DMS153 (cell line): ENCODE measurements around the gene TMPO.
"Not testable (repeated sequence)": the region's sequence is repeated elsewhere in the genome, so short reads cannot be mapped to it uniquely, and the experiment has no call there.

Source experiments
- DNase-seq: peaks from one replicate; lab custom pipeline; 2025; lab: John Stamatoyannopoulos, UW

Gene TMPO, protein sequence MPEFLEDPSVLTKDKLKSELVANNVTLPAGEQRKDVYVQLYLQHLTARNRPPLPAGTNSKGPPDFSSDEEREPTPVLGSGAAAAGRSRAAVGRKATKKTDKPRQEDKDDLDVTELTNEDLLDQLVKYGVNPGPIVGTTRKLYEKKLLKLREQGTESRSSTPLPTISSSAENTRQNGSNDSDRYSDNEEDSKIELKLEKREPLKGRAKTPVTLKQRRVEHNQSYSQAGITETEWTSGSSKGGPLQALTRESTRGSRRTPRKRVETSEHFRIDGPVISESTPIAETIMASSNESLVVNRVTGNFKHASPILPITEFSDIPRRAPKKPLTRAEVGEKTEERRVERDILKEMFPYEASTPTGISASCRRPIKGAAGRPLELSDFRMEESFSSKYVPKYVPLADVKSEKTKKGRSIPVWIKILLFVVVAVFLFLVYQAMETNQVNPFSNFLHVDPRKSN

DNA sequence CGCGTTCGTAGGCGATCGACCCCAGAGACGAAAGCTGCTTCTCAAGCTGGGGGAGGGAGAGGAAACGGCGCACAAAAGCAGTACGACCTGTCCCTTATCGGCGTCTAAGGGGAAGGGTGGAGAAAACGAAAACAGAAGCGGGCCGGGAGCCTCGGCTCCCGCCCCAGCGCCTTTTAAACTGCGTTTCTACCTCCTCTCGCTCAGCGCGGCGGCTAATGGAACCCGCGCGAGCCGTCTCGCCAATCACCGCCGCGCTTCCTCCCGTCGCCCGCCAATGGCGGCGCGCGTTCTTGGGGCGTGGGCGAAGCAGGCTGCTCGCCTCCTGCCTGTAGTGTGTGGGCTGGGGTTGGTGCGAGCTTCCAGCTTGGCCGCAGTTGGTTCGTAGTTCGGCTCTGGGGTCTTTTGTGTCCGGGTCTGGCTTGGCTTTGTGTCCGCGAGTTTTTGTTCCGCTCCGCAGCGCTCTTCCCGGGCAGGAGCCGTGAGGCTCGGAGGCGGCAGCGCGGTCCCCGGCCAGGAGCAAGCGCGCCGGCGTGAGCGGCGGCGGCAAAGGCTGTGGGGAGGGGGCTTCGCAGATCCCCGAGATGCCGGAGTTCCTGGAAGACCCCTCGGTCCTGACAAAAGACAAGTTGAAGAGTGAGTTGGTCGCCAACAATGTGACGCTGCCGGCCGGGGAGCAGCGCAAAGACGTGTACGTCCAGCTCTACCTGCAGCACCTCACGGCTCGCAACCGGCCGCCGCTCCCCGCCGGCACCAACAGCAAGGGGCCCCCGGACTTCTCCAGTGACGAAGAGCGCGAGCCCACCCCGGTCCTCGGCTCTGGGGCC, at the start of gene TMPO:
Gene TMPO (plus strand): TSS at position 304 of the 824 bp plus-strand sequence. CDS start 278 bp downstream, at position 582.
- peak; percentile 87 for DNase-seq

DNA sequence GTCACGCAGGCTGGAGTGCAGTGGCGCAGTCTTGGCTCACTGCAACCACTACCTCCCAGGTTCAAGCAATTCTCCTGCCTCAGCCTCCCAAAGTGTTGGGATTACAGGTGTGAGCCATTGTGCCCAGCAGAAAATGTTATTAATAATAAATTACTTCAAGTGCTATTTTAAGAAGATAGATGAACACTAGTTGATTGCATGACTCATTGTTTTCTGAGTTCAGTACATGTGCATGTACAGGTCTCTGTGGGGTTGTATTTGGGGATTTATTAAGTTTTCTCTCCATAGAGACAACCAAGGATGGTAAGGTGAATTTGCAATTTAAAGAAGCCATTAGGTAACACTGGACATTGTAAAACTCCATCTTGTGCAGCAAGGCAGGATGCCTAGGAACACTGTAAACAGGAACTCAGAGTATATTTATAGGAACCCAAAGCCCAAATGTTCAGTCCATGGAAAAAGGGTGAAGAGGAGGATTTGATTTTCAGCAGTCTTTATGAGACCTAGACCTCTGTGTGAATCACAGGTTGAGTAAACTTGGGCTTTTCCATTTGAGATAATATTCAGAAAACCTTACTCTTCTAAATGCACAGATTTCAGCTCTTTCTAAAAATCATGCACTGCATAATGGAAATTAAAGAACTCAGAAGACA, 49.3 kb upstream of the TMPO start:
- no peak for DNase-seq

DNA sequence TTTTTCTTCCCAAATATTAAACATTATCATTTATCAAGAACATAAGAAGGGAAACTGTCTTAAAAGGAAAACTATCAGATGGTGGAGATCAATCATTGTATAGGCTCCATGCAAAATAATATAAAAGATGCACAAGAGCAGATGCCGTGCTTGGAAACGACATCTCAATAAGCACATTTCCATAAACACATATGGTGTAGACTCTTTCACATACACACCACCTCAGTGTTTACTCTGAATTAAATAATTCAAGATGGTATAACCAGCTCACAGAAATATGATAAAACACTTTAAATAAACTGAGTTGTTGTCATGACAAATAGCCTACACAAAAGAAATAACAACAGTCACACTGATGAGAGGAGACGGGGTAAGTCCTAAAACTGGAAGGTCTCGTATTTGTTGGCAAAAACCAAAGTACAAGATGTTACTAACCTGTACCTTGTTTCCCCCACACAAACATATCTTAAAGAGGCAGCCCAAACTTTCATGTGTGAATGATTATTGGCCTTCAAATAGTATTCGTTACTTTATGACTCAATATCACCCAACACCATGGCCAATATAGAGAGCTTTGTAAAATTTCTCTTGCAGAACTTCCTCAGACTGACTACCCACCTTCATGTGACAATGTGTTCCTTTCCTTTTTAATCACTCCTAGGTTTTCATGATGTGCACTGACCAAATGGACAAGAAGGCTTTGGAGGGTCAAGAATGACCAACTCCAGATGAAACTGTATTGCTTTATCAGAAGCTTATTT, 48.6 kb upstream of the TMPO start:
- no peak for DNase-seq

DNA sequence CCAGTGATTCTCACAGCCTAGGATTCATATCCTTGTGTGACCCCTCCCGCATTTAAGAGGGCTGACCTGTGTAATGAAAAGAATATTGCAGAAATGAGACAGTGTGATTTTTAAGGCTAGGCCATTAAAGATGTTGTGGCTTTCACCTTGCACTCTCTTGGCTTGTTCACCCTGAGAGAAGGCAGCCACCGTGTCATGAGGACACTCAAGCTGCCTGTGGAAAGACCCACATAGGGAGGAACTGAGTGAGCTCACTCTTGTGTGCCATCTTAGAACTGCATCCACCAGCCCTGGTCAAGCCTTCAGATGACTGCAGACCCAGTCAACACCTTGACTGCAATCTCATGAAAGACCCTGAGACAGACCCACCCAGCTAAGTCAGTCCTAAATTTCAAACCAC, 46.3 kb upstream of the TMPO start:
- no peak for DNase-seq

DNA sequence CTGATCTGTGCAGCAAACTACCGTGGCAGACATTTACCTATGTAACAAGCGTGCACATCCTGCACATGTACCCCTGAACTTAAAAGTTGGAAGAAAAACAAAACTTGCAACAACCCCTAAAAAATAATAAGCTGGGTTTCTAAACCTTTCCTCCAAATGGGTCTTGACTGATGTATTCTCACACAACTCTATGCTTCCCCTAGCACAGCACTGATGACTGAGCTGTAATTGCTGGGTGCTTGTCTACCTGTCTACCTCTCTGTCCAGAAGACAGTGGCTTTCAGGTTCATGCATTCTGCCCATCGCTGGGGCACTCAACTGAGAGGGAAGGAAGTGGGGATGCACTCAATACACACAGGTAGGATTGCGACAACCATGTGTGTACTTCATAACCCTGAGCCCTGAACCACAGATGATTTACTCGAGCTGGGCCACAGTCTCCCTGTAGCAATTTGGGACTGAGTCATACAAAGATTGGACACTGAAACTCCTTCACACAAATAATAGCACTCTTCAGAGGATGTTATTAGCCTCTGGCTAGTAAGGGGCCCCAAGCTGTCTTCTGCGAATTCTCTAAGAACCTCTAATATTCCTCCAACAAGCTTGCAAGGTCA, 44.8 kb upstream of the TMPO start:
- DNase-seq = no peak

DNA sequence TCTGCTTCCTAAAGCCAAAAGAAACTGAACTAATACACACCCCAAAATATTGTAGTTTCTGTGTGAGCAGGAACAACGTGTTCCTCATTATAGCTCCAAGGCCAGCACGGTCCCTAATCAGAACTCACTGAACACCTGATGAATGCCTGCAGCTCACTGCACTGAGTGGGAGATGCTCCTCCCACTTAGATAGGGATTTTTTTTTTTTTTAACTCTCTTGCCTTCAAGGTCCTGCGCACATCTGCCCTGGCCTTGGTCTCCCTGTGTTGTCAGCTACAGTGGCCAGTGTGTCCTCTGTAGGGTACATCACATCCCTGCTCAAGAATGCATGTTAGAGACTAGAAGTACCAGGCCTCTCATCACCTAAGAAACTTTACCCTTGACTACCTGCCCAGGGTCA, 44.3 kb upstream of the TMPO start:
- no peak for DNase-seq

DNA sequence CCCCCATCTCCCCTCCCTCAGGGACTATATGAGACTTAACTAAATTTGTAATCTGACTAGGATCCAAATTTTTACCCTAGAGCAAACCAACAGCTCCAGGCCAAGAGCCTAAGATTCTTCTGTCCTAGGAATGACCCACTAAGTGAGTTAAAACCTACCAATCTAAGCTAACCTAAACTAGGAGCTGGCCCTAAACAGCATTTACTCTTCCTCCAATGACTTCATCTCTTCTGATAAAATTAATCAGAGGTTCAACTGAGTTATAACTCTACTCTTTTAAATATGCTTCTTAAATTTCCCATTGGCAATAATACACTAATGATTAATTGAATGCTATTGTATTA, 39.9 kb upstream of the TMPO start:
- DNase-seq = no peak

DNA sequence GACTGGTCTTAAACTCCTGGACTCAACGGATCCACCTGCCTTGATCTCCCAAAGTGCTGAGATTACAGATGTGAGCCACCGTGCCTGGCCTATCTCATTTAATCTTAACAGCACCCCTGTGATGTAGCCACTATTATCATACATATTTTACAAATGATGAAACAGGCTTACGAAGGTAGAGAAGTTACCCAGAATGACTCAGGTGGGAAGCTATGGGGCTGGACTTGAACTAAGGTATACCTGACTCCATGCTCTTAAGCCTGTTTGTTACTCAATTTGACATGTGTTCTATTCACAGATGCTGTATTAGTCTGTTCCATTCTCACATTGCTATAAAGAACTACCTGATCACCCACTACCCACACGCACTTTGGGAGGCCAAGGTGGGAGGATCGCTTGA, 36.8 kb upstream of the TMPO start:
- no peak for DNase-seq

DNA sequence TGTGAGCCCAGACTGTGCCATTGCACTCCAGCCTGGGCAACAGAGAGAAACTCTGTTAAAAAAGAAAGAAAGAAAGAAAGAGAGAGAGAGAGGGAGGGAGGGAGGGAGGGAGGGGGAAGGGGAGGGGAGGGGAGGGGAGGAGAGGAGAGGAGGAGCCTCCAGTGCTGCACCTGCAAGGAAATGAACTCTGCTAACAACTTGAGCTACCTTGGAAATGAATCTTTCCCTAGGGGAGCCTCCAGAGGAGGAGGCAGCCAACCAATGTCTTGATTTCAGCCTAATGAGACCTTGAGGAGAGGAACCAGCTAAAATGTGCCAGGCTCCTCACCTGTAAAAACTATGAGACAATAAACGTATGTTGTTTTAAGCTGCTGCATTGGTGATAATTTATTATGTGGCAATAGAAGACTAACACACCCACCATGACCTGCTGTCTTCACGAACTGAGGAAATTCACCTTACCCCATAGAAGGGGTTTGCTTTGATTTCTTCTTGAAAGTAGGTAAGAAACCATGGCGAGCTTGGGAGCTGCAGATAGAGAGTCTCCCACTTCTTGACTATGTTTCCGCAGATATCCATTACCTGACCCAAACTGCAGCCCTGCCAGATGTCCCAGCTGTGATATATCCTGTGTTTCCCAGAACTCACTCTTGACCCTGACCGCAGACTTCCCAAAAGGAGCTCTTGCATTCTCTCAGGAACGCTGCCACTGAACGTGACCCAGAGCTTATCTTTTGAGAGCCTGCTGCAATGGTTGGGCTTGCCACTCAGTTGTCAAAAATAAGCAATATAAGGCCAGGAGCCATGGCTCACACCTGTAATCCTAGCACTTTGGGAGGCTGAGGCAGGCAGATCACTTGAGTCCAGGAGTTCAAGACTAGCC, 31.5 kb upstream of the TMPO start:
- no peak for DNase-seq

DNA sequence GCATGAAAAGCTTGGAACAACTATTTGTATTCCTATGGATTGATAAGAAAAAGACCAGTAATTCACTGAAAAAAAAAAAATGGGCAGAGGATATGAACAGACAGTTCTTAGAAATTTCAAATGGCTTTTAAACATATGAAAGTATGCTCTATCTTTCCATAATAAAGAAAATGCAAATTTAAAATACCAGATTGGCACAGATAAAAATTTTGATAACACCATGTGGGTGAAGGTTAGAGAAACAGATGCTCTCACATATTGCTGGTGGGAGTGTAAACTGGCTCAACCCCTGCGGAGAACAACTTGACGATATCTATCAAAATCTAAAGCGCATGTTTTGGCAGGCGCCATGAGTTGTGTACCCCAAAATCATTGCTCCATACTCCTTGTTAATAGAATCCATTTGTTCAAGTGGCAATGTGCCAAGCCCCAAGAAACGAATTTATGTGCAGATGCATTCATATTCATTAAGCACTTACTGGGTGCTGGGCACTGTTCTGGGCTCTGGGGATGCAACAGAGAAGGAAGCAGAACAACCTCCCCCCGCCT, 29.5 kb upstream of the TMPO start:
- DNase-seq = no peak

DNA sequence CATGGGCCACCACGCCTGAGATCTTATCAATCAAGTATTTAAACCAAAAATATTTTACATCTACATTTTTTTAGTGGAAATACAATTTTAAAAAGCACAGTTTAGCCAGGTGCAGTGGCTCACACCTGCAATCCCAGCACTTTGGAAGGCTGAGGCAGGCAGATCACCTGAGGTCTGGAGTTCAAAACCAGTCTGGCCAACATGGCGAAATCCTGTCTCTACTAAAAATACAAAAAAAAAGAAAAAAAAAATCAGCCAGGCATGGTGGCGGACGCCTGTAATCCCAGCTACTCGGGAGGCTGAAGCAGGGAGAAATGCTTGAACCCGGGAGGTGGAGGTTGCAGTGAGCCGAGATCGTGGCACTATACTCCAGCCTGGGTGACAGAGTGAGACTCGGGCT, 27.0 kb upstream of the TMPO start:
- not testable (repeated sequence) for DNase-seq

DNA sequence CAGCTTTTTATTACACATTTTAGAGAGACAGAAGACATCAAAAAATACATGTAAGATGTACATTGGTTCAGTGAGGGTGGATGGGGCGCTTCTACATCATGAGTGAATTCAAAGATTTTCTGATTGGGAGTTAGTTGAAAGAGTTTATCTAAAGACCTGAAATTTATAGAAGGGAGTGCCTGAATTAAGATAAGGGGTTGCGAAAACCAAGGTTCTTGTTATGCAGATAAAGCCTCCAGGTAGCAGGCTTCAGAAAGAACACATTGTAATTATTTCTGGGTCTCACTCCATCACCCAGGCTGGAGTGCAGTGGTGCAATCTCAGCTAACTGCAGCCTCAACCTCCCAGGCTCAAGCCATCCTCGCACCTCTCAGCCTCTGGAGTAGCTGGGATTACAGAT, 26.2 kb upstream of the TMPO start:
- DNase-seq = no peak

DNA sequence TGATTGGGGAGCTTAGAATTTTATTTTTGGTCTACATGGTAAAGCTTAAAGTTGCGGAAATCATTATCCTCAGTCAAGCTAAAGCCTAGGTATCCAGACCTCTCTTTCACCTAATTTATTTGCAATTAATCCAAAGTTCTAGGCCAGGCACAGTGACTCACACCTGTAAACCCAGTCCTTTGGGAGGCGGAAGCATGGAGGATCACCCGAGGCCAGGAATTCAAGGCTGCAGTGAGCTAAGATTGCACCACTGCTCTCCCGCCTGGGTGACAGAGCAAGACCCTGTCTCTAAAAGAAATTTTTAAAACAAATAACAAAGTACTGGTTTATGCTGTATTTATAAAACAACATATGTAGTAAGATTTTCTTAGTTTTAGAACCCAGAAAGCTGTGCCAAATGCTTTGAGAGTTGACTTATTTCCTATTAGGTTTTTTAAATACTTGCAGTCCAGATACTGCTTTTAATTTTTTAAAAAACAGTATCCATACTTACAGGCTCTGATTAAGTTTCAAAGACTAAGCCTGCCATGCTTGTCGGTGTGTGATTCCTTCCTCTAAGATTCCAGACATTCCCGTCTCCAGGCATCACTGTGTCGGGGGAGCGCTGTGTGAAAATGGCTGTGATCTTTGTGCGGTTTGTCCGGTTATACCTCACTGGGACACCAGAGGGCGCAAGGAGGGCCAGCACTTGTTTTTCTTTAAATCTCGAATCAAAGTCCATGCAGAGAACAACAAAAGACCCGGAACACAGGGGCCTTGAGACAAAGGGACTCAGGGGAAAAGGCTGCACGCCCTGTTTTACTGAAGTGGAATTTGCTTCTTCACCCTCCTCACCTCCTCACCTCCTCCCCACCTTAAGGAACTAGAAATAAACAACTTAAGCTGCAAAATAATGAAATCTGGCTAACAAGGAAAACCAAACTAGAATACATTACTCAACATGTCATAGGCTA, 24.6 kb upstream of the TMPO start:
- DNase-seq = peak; percentile 72

DNA sequence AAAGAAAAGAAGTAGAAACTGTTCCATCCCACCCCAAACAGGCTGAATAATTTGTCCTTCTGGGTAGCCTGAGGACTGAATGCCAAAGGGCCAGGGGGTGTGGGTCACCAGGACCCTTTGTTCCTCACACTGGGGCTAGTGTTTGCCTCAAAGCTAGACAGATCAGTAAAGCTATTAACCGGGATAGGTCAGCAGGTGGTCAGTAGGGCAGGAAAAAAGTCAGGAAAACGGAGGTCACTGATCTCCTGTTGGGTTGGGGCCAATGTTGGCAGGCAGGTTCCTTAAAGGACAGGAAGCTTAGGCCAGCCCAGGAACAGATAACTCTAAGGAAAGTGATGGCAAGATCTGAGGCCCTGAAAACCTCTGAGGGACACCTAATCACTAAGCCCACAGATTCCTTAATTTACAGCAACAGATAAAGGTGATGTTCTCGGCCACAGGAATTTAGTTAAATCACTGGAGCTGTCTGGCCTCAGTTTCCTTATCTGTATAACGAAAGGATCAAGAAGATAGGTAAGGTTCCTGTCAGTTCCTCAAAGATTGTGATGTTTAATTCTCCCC, 22.7 kb upstream of the TMPO start:
- DNase-seq = no peak

DNA sequence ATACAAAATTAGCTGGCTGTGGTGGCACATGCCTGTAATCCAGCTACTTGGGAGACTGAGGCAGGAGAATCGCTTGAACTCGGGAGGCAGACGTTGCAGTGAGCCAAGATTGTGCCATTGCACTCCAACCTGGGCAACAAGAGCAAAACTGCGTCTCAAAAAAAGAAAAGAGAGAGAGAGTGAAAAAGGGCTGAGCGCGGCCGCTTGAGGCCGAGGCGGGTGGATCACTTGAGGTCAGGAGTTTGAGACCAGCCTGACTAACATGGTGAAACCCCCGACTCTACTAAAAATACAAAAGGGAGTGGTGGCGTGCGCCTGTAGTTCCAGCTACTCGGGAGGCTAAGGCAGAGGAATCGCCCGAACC, 14.1 kb upstream of the TMPO start:
- not testable (repeated sequence) for DNase-seq

DNA sequence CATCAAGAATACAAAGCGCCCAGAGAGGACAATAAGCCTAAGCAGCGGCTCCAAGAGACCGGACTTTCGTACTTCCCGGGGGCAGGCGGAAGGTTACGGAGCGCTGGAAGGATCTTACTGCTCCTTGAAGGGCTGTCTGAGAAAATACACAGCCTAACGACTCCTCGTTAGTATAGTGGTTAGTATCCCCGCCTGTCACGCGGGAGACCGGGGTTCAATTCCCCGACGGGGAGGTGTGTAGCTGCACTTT, 12.1 kb upstream of the TMPO start:
- DNase-seq = peak; percentile 84

DNA sequence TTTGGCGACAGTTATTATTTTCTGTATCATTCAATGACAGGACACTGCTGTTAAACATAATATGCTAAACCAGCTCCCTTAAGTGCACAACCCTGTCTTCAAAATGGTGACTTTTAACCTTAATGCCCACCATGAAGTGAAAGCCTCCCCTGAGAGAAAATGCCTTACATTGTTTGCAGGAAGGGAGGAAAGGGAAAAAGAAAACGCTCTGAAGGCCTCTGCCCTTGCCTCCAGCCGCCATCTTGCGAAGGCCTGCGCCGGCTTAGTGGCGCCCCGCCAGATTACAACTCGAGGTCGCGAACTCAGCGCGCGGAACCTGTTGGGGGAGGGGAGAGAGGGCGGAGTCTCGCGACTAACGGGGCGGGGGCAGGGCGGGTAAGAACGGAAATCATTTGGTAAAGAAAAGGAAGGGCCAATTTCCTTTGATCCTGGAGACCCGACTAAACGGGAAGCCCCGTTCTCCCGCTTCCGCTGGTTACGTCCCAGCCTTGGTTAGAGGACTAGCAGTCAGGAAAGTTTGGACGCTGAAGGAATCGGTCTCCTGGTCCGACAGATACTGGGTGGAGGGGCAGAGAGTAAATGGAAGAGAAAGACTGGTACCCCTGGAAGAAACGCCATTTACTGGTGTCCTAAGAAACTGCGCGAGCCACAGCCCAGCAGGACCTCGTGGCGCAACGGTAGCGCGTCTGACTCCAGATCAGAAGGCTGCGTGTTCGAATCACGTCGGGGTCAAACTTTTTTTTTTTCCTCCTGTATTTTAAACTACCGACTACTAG, 11.6 kb upstream of the TMPO start:
- DNase-seq = peak; percentile 84

DNA sequence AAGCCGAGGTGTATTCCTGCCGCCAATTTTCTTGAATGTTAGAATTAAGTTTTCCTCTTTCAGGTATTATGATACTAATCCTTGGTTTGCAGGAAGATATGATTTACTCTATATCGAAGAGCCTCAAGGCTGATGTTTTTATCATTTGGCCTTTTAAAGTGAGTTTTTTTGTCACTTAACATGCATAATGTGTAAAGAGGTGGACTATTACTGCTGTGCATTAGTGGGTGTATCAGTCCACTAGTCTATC, 11.1 kb upstream of the TMPO start:
- DNase-seq = no peak

DNA sequence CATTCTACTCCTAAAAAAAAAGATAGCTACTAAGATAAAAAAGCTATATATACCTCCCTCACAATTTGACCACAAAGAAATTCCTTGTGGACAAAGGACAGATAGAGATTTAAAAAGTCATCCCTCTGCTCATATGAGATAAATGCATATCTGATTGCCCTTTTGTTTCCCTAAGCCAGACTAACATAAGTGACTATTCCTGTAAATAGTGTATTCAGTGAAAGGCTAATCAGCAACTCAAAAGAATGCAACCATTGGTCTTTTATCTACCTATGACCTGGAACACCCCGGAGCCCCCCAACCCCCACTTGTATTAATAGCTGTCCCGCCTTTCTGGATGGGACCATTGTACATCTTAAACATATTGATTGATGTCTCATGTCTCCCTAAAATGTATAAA, 6.3 kb upstream of the TMPO start:
- no peak for DNase-seq
